Tibial nerve (tissue), 4 donors: ENCODE data around the gene PRKACB. TPM values are rescaled to one million over a fixed set of nuclear protein-coding genes. Genes with fewer than 3 reads are reported as not detected.

ENCODE experiments used
- DNase-seq, 2 donors: peaks; one replicate each; pipeline ENCODE4 v3.0.0-alpha.2; 2019; ENCODE audit warnings: low spot score in 2 of 2
- H3K27ac ChIP-seq, 4 donors: fragments of 200-600 bp; sonication (generic) in 3 of 4; one replicate each; pipeline ENCODE4 v1.5.1; 2017 to 2019; ENCODE audit warnings: mild to moderate bottlenecking in 1 of 4
- H3K27me3 ChIP-seq, 2 donors: fragments of 200-600 bp; sonication (generic) in 1 of 2; one replicate each; pipeline versions ENCODE4 v1.5.1 to v1.6.0; 2017 to 2019
- H3K36me3 ChIP-seq, 3 donors: fragments of 200-600 bp; sonication (generic); one replicate each; pipeline ENCODE4 v1.5.1; 2018 to 2019
- H3K4me1 ChIP-seq, 4 donors: fragments of 200-600 bp; sonication (generic) in 3 of 4; one replicate each; pipeline ENCODE4 v1.5.1; 2017 to 2019
- H3K4me3 ChIP-seq, 4 donors: fragments of 200-600 bp; sonication (generic) in 3 of 4; one replicate each; pipeline ENCODE4 v1.5.1; 2017 to 2019; ENCODE audit warnings: mild to moderate bottlenecking in 1 of 4, moderate library complexity in 1 of 4
- H3K9me3 ChIP-seq, 4 donors: fragments of 200-600 bp; sonication (generic) in 3 of 4; one replicate each; pipeline ENCODE4 v1.5.1; 2017 to 2019
- CTCF ChIP-seq, 5 experiments: fragments of 200-600 bp in 3 of 5; fragments of 450-650 bp in 2 of 5; sonication (generic) in 3 of 5; IDR thresholded peaks; one replicate each; pipeline ENCODE4 v1.5.1; 2016 to 2019; ENCODE audit warnings: antibody characterized with exemption in 5 of 5, mild to moderate bottlenecking in 3 of 5, moderate library complexity in 2 of 5
- EP300 ChIP-seq, 2 donors: sonication (generic); formaldehyde crosslinking; IDR thresholded peaks; one replicate each; pipeline ENCODE4 v1.6.1; 2017; ENCODE audit warnings: antibody characterized with exemption in 2 of 2, mild to moderate bottlenecking in 1 of 2
- POLR2A ChIP-seq, 2 donors: fragments of 450-650 bp; IDR thresholded peaks; one replicate each; pipeline ENCODE4 v1.6.1; 2017; ENCODE audit warnings: antibody characterized with exemption in 2 of 2, mild to moderate bottlenecking in 2 of 2, moderate library complexity in 2 of 2
- WGBS, 2 donors: methylation state at CpG; one replicate each; pipeline ENCODE4 v1.1.5; 2018; 5-methylcytosine and 5-hydroxymethylcytosine counted together
- total RNA-seq, 4 donors: library from RNA; depleted of rRNA; stranded (reverse); fragments of >200 nt; gene quantifications; one replicate each; pipeline ENCODE4 v1.1.0, GENCODE V29; 2016

The PRKACB gene
- total RNA-seq, 4 donors from 2014 or later, result 13.4 to 17.3 (median 15.3) TPM

DNA sequence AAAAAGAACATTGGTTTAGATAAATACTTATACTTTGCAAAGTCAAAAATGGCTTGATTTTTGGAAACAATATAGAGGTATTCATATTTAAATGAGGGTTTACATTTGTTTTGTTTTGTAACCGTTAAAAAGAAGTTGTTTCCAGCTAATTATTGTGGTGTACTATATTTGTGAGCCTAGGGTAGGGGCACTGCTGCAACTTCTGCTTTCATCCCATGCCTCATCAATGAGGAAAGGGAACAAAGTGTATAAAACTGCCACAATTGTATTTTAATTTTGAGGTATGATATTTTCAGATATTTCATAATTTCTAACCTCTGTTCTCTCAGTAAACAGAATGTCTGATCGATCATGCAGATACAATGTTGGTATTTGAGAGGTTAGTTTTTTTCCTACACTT lies 92.2 kb downstream of the PRKACB start:
- 83 to 84% methylated on average over 2 of the region's 2 CpGs for WGBS, 2 donors
- TF ChIP-seq CTCF (IDR thresholded peaks at IDR 0.05) (no peak), POLR2A (IDR thresholded peaks at IDR 0.05) (no peak), EP300 (IDR thresholded peaks at IDR 0.05) (no peak)
- H3K27ac ChIP-seq, result no peak overlapping the region
- H3K9me3 ChIP-seq, result no peaks in the 10 kb centered on the region
- H3K36me3 ChIP-seq, result peaks cover 0 to 38% (median 0%) of the 10 kb centered on the region in 3 donors
- no peaks in the 10 kb centered on the region for H3K4me1 ChIP-seq
- no peak overlapping the region for H3K4me3 ChIP-seq
- DNase-seq, result no peak
- H3K27me3 ChIP-seq, result no peaks in the 10 kb centered on the region

GRCh38 chr1:84242641-84243040 lies 98.6 kb downstream of the PRKACB start:
- no peak for TF ChIP-seq POLR2A (IDR thresholded peaks at IDR 0.05)
- TF ChIP-seq EP300 (IDR thresholded peaks at IDR 0.05), result no peak
- TF ChIP-seq CTCF (IDR thresholded peaks at IDR 0.05), result no peak
- H3K4me3 ChIP-seq, result no peak overlapping the region
- no peaks in the 10 kb centered on the region for H3K4me1 ChIP-seq
- peaks cover 0 to 7% (median 0%) of the 10 kb centered on the region in 4 donors for H3K9me3 ChIP-seq
- H3K27ac ChIP-seq, result no peak overlapping the region
- DNase-seq, result no peak
- peaks cover 0 to 14% (median 0%) of the 10 kb centered on the region in 3 donors for H3K36me3 ChIP-seq
- WGBS, 2 donors, result 77 to 78% methylated on average over 3 of the region's 3 CpGs
- no peaks in the 10 kb centered on the region for H3K27me3 ChIP-seq

GRCh38 chr1:84245563-84245962 lies 101.5 kb downstream of the PRKACB start:
- Histone ChIP-seq H3K4me1 (no peaks in the 10 kb centered on the region), H3K36me3 (no peaks in the 10 kb centered on the region), H3K9me3 (peaks cover 0 to 14% (median 0%) of the 10 kb centered on the region in 4 donors), H3K27ac (no peak overlapping the region), H3K4me3 (no peak overlapping the region), H3K27me3 (no peaks in the 10 kb centered on the region)
- TF ChIP-seq EP300 (IDR thresholded peaks at IDR 0.05) (no peak), POLR2A (IDR thresholded peaks at IDR 0.05) (no peak), CTCF (IDR thresholded peaks at IDR 0.05) (no peak)
- no peak for DNase-seq
- 23 to 41% methylated on average over 3 of the region's 3 CpGs for WGBS, 2 donors

GRCh38 chr1:84246213-84246612 lies 102.1 kb downstream of the PRKACB start:
- TF ChIP-seq CTCF (IDR thresholded peaks at IDR 0.05) (no peak), EP300 (IDR thresholded peaks at IDR 0.05) (no peak), POLR2A (IDR thresholded peaks at IDR 0.05) (no peak)
- Histone ChIP-seq H3K27ac (no peak overlapping the region), H3K27me3 (no peaks in the 10 kb centered on the region), H3K4me1 (no peaks in the 10 kb centered on the region), H3K4me3 (no peak overlapping the region), H3K9me3 (peaks cover 0 to 20% (median 1%) of the 10 kb centered on the region in 4 donors), H3K36me3 (no peaks in the 10 kb centered on the region)
- DNase-seq, result no peak
- WGBS, 2 donors, result 38 to 51% methylated on average over 4 of the region's 4 CpGs

GRCh38 chr1:84247425-84248220 lies 103.6 kb downstream of the PRKACB start:
- Histone ChIP-seq H3K4me1 (no peaks in the 10 kb centered on the region), H3K4me3 (no peak overlapping the region), H3K27me3 (no peaks in the 10 kb centered on the region), H3K27ac (no peak overlapping the region), H3K36me3 (no peaks in the 10 kb centered on the region), H3K9me3 (peaks cover 0 to 21% (median 1%) of the 10 kb centered on the region in 4 donors)
- WGBS, 2 donors, result 89 to 90% methylated on average over 11 of the region's 11 CpGs
- no peak for DNase-seq
- TF ChIP-seq POLR2A (IDR thresholded peaks at IDR 0.05), result no peak
- TF ChIP-seq EP300 (IDR thresholded peaks at IDR 0.05), result no peak
- TF ChIP-seq CTCF (IDR thresholded peaks at IDR 0.05), result no peak
